ENCODE results near the gene ERMAP. TPM values are rescaled to one million over a fixed set of nuclear protein-coding genes. Genes with fewer than 3 reads are reported as not detected.

The ERMAP gene
- total RNA-seq, 1 donor from 2014 or later, result 11.2 TPM

Other genes with a start within 250 kb of the ERMAP start
- gene PPIH, start 158.7 kb upstream of the ERMAP start, total RNA-seq, result 20.6 TPM
- gene YBX1, start 134.7 kb upstream of the ERMAP start, total RNA-seq, result 439 TPM
- gene CLDN19, start 76.9 kb upstream of the ERMAP start, total RNA-seq, result 243 TPM
- 45.6 TPM for gene P3H1, start 50.1 kb upstream of the ERMAP start, total RNA-seq
- gene C1orf50, start 49.9 kb upstream of the ERMAP start, total RNA-seq, result 10.8 TPM
- 0.31 TPM for gene TMEM269, start 32.1 kb upstream of the ERMAP start, total RNA-seq
- gene SVBP, start 275 bp downstream of the ERMAP start, total RNA-seq, result 36.6 TPM
- gene ZNF691, start 29.5 kb downstream of the ERMAP start, total RNA-seq, result 9.7 TPM
- 968 TPM for gene SLC2A1, start 141.7 kb downstream of the ERMAP start, total RNA-seq

Data from sciatic nerve (tissue), 1 donor.